ENCODE measurements around the gene PRKAR2B. TPM values are rescaled to one million over a fixed set of nuclear protein-coding genes. Genes with fewer than 3 reads are reported as not detected.

The PRKAR2B gene
- 1 to 10 TPM; 1.1 to 1.2 TPM for total RNA-seq
- 0.93 TPM for polyA plus RNA-seq

- Mint-ChIP-seq H3K4me1 (peaks cover 8 to 15% (median 11%) of the 10 kb centered on the region in 3 donors), H3K36me3 (peaks cover 0 to 1% (median 0%) of the 10 kb centered on the region in 3 donors), H3K4me3 (peak within 1 kb of the TSS; percentile 81 to 97 (median 87)), H3K9me3 (no peaks in the 10 kb centered on the region), H3K27ac (peak within 1 kb of the TSS in 7 of 8 donors; percentile 4 to 92 (median 62)), H3K27me3 (peaks cover 17 to 36% of the 10 kb centered on the region in 2 donors)
- Histone ChIP-seq H3K4me3 (ENCODE audit: low read length) (peak within 1 kb of the TSS; percentile 70), H3K27me3 (ENCODE audit: insufficient read depth, low read length, poor library complexity, severe bottlenecking) (peaks cover 9% of the 10 kb centered on the region), H3K36me3 (ENCODE audit: insufficient read depth, low read length) (no peaks in the 10 kb centered on the region), H3K27ac (ENCODE audit: low read depth, low read length) (peak within 1 kb of the TSS; percentile 71), H3K4me1 (ENCODE audit: insufficient read depth, low read length) (peaks cover 11% of the 10 kb centered on the region), H3K9me3 (ENCODE audit: low read length) (no peaks in the 10 kb centered on the region)
- POLR2A ChIA-PET, result no interaction called here
- DNase-seq, result peak; percentile 62 to 85 (median 80)
- CTCF ChIA-PET, result no interaction called here
Observed at GRCh38 chr7:107044347-107045194, at the start of gene PRKAR2B. Gene PRKAR2B, plus strand, starts transcription at chr7:107044705. Its CDS starts 203 bp downstream, at chr7:107044908.

- Histone ChIP-seq H3K36me3 (ENCODE audit: insufficient read depth, low read length) (no peaks in the 10 kb centered on the region), H3K4me1 (ENCODE audit: insufficient read depth, low read length) (no peaks in the 10 kb centered on the region), H3K27me3 (ENCODE audit: insufficient read depth, low read length, poor library complexity, severe bottlenecking) (no peaks in the 10 kb centered on the region), H3K27ac (ENCODE audit: low read depth, low read length) (no peak overlapping the region), H3K4me3 (ENCODE audit: low read length) (no peak overlapping the region), H3K9me3 (ENCODE audit: low read length) (no peaks in the 10 kb centered on the region)
- H3K27me3 Mint-ChIP-seq, result peaks cover 9 to 33% of the 10 kb centered on the region in 2 donors
- H3K27ac Mint-ChIP-seq, result no peak overlapping the region
- CTCF ChIA-PET, result no interaction called here
- DNase-seq, result no peak
- no peaks in the 10 kb centered on the region for H3K9me3 Mint-ChIP-seq
- H3K4me3 Mint-ChIP-seq, result no peak overlapping the region
- POLR2A ChIA-PET, result no interaction called here
- H3K36me3 Mint-ChIP-seq, result no peaks in the 10 kb centered on the region
- no peaks in the 10 kb centered on the region for H3K4me1 Mint-ChIP-seq
Observed at GRCh38 chr7:106994833-106995232, 49.7 kb upstream of the PRKAR2B start.

- H3K4me1 Mint-ChIP-seq, result no peaks in the 10 kb centered on the region
- H3K9me3 Mint-ChIP-seq, result no peaks in the 10 kb centered on the region
- no peak overlapping the region for H3K4me3 Mint-ChIP-seq
- POLR2A ChIA-PET, result no interaction called here
- H3K4me3 ChIP-seq (ENCODE audit: low read length), result no peak overlapping the region
- no peak overlapping the region for H3K27ac ChIP-seq (ENCODE audit: low read depth, low read length)
- CTCF ChIA-PET, result no interaction called here
- H3K27me3 ChIP-seq (ENCODE audit: insufficient read depth, low read length, poor library complexity, severe bottlenecking), result no peaks in the 10 kb centered on the region
- H3K9me3 ChIP-seq (ENCODE audit: low read length), result no peaks in the 10 kb centered on the region
- H3K27me3 Mint-ChIP-seq, result peaks cover 10 to 33% of the 10 kb centered on the region in 2 donors
- no peaks in the 10 kb centered on the region for H3K4me1 ChIP-seq (ENCODE audit: insufficient read depth, low read length)
- H3K36me3 Mint-ChIP-seq, result no peaks in the 10 kb centered on the region
- DNase-seq, result no peak
- peak overlapping the region in 1 of 8 donors; percentile 20 for H3K27ac Mint-ChIP-seq
- H3K36me3 ChIP-seq (ENCODE audit: insufficient read depth, low read length), result no peaks in the 10 kb centered on the region
Observed at GRCh38 chr7:106997487-106998271, 46.8 kb upstream of the PRKAR2B start.

- no peak for DNase-seq
- Histone ChIP-seq H3K9me3 (ENCODE audit: low read length) (no peaks in the 10 kb centered on the region), H3K27ac (ENCODE audit: low read depth, low read length) (no peak overlapping the region), H3K4me1 (ENCODE audit: insufficient read depth, low read length) (no peaks in the 10 kb centered on the region), H3K4me3 (ENCODE audit: low read length) (no peak overlapping the region), H3K27me3 (ENCODE audit: insufficient read depth, low read length, poor library complexity, severe bottlenecking) (no peaks in the 10 kb centered on the region), H3K36me3 (ENCODE audit: insufficient read depth, low read length) (no peaks in the 10 kb centered on the region)
- H3K9me3 Mint-ChIP-seq, result no peaks in the 10 kb centered on the region
- H3K4me3 Mint-ChIP-seq, result no peak overlapping the region
- H3K4me1 Mint-ChIP-seq, result no peaks in the 10 kb centered on the region
- no peak overlapping the region for H3K27ac Mint-ChIP-seq
- ChIA-PET CTCF (no interaction called here), POLR2A (interaction anchor here (0.6 kb wide), 1 partner anchor 9 kb away, joined by 3 read pairs; no protein-coding TSS in a partner anchor)
- H3K36me3 Mint-ChIP-seq, result no peaks in the 10 kb centered on the region
- peaks cover 5 to 33% of the 10 kb centered on the region in 2 donors for H3K27me3 Mint-ChIP-seq
Observed at GRCh38 chr7:106999023-106999422, 45.5 kb upstream of the PRKAR2B start.

- H3K27me3 ChIP-seq (ENCODE audit: insufficient read depth, low read length, poor library complexity, severe bottlenecking), result no peaks in the 10 kb centered on the region
- DNase-seq, result no peak
- no peak overlapping the region for H3K4me3 ChIP-seq (ENCODE audit: low read length)
- H3K27ac ChIP-seq (ENCODE audit: low read depth, low read length), result no peak overlapping the region
- peaks cover 2 to 19% of the 10 kb centered on the region in 2 donors for H3K27me3 Mint-ChIP-seq
- H3K36me3 ChIP-seq (ENCODE audit: insufficient read depth, low read length), result no peaks in the 10 kb centered on the region
- no peaks in the 10 kb centered on the region for H3K4me1 Mint-ChIP-seq
- no peaks in the 10 kb centered on the region for H3K9me3 Mint-ChIP-seq
- CTCF ChIA-PET, result no interaction called here
- H3K4me3 Mint-ChIP-seq, result no peak overlapping the region
- H3K36me3 Mint-ChIP-seq, result no peaks in the 10 kb centered on the region
- H3K27ac Mint-ChIP-seq, result no peak overlapping the region
- no peaks in the 10 kb centered on the region for H3K9me3 ChIP-seq (ENCODE audit: low read length)
- POLR2A ChIA-PET, result no interaction called here
- no peaks in the 10 kb centered on the region for H3K4me1 ChIP-seq (ENCODE audit: insufficient read depth, low read length)
Observed at GRCh38 chr7:107001490-107001889, 43.0 kb upstream of the PRKAR2B start.

- no peaks in the 10 kb centered on the region for H3K9me3 ChIP-seq (ENCODE audit: low read length)
- H3K27me3 Mint-ChIP-seq, result peaks cover 2 to 18% of the 10 kb centered on the region in 2 donors
- no peaks in the 10 kb centered on the region for H3K9me3 Mint-ChIP-seq
- H3K4me1 ChIP-seq (ENCODE audit: insufficient read depth, low read length), result no peaks in the 10 kb centered on the region
- DNase-seq, result no peak
- no peaks in the 10 kb centered on the region for H3K36me3 Mint-ChIP-seq
- H3K4me1 Mint-ChIP-seq, result no peaks in the 10 kb centered on the region
- H3K27me3 ChIP-seq (ENCODE audit: insufficient read depth, low read length, poor library complexity, severe bottlenecking), result no peaks in the 10 kb centered on the region
- ChIA-PET POLR2A (no interaction called here), CTCF (no interaction called here)
- no peaks in the 10 kb centered on the region for H3K36me3 ChIP-seq (ENCODE audit: insufficient read depth, low read length)
- no peak overlapping the region for H3K27ac Mint-ChIP-seq
- no peak overlapping the region for H3K4me3 Mint-ChIP-seq
- H3K4me3 ChIP-seq (ENCODE audit: low read length), result no peak overlapping the region
- H3K27ac ChIP-seq (ENCODE audit: low read depth, low read length), result no peak overlapping the region
Observed at GRCh38 chr7:107002126-107002525, 42.4 kb upstream of the PRKAR2B start.

GRCh38 chr7:107002529-107002998 lies 41.9 kb upstream of the PRKAR2B start:
- ChIA-PET CTCF (no interaction called here), POLR2A (no interaction called here)
- Mint-ChIP-seq H3K27ac (no peak overlapping the region), H3K27me3 (peaks cover 2 to 13% of the 10 kb centered on the region in 2 donors), H3K36me3 (no peaks in the 10 kb centered on the region), H3K4me3 (no peak overlapping the region), H3K9me3 (no peaks in the 10 kb centered on the region), H3K4me1 (no peaks in the 10 kb centered on the region)
- Histone ChIP-seq H3K9me3 (ENCODE audit: low read length) (no peaks in the 10 kb centered on the region), H3K4me1 (ENCODE audit: insufficient read depth, low read length) (no peaks in the 10 kb centered on the region), H3K36me3 (ENCODE audit: insufficient read depth, low read length) (no peaks in the 10 kb centered on the region), H3K27ac (ENCODE audit: low read depth, low read length) (no peak overlapping the region), H3K27me3 (ENCODE audit: insufficient read depth, low read length, poor library complexity, severe bottlenecking) (no peaks in the 10 kb centered on the region), H3K4me3 (ENCODE audit: low read length) (no peak overlapping the region)
- DNase-seq, result no peak

Data from CD8-positive, alpha-beta memory T cell (primary cell).